CD14-positive monocyte (primary cell): Measurements from ENCODE around the gene BCCIP. TPM values are rescaled to one million over a fixed set of nuclear protein-coding genes. Genes with fewer than 3 reads are reported as not detected.

Source experiments
- DNase-seq, 3 donors: peaks; one replicate each; pipeline ENCODE4 v3.0.0-alpha.2; 2011 to 2022
- H2AFZ ChIP-seq: 2 replicates; pipeline ENCODE4 v1.6.0; 2012; ENCODE audit warnings: mild to moderate bottlenecking, low read depth, low read length, inconsistent platforms; ENCODE audit not compliant: insufficient read depth, poor library complexity, severe bottlenecking
- H3K27ac ChIP-seq, 2 donors: 1 replicate in 1 of 2; 2 replicates in 1 of 2; pipeline ENCODE4 v1.5.1; 2012 to 2013; ENCODE audit warnings: low read length in 2 of 2, control low read depth in 1 of 2, inconsistent platforms in 1 of 2, low read depth in 1 of 2, mild to moderate bottlenecking in 1 of 2
- H3K27me3 ChIP-seq, 2 donors: one replicate each; pipeline versions ENCODE4 v1.6.0 to v1.6.1; 2011 to 2013; ENCODE audit warnings: low read length in 2 of 2; ENCODE audit not compliant: control insufficient read depth in 2 of 2, insufficient read depth in 2 of 2
- H3K36me3 ChIP-seq, 2 donors: replicated peaks in 1 of 2; 1 replicate in 1 of 2; 2 replicates in 1 of 2; pipeline versions ENCODE4 v1.5.1 to v1.6.1; 2012 to 2013; ENCODE audit warnings: low read length in 2 of 2, control low read depth in 1 of 2, inconsistent platforms in 1 of 2, mild to moderate bottlenecking in 1 of 2; ENCODE audit not compliant: insufficient read depth in 2 of 2, control insufficient read depth in 1 of 2
- H3K4me1 ChIP-seq, 2 donors: 1 replicate in 1 of 2; 2 replicates in 1 of 2; pipeline versions ENCODE4 v1.5.1 to v1.6.1; 2012 to 2013; ENCODE audit warnings: low read length in 2 of 2, control low read depth in 1 of 2, inconsistent platforms in 1 of 2, mild to moderate bottlenecking in 1 of 2, moderate library complexity in 1 of 2; ENCODE audit not compliant: insufficient read depth in 2 of 2, control insufficient read depth in 1 of 2
- H3K4me2 ChIP-seq: replicated peaks from 2 replicates; pipeline ENCODE3; 2012; ENCODE audit warnings: low read length, moderate library complexity, mild to moderate bottlenecking; ENCODE audit not compliant: poor library complexity, severe bottlenecking; ENCODE audit errors: extremely low read depth
- H3K4me3 ChIP-seq, 3 experiments: fragments of 200-600 bp in 1 of 3; sonication (generic) in 1 of 3; replicated peaks in 1 of 3; 1 replicate in 2 of 3; 2 replicates in 1 of 3; pipeline ENCODE4 v1.5.1; 2011 to 2013; ENCODE audit warnings: low read length in 3 of 3, mild to moderate bottlenecking in 3 of 3, control low read depth in 2 of 3, low read depth in 2 of 3, inconsistent platforms in 1 of 3, moderate library complexity in 1 of 3
- H3K79me2 ChIP-seq: 2 replicates; pipeline ENCODE4 v1.6.0; 2012; ENCODE audit warnings: mild to moderate bottlenecking, control low read depth, inconsistent platforms, low read length, moderate library complexity; ENCODE audit not compliant: insufficient read depth
- H3K9ac ChIP-seq: 2 replicates; pipeline ENCODE4 v1.6.0; 2017; ENCODE audit warnings: low read length, mild to moderate bottlenecking; ENCODE audit not compliant: insufficient read depth, poor library complexity, severe bottlenecking
- H3K9me3 ChIP-seq, 2 donors: replicated peaks in 1 of 2; 1 replicate in 1 of 2; 2 replicates in 1 of 2; pipeline versions ENCODE4 v1.5.1 to v1.6.1; 2012 to 2013; ENCODE audit warnings: low read length in 2 of 2, control low read depth in 1 of 2; ENCODE audit not compliant: control insufficient read depth in 1 of 2, insufficient read depth in 1 of 2
- H4K20me1 ChIP-seq: 2 replicates; pipeline ENCODE4 v1.6.0; 2012; ENCODE audit warnings: mild to moderate bottlenecking, low read length, control low read depth, moderate library complexity; ENCODE audit not compliant: insufficient read depth
- H3K27ac Mint-ChIP-seq, 7 donors: one replicate each; pipeline ENCODE4 v1.8.0; 2020; ENCODE audit warnings: mild to moderate bottlenecking in 7 of 7, mixed read lengths in 7 of 7, moderate library complexity in 6 of 7, inconsistent platforms in 2 of 7
- H3K27me3 Mint-ChIP-seq, 3 donors: one replicate each; pipeline ENCODE4 v1.8.0; 2021 to 2022; ENCODE audit warnings: low read depth in 3 of 3, mild to moderate bottlenecking in 3 of 3, mixed read lengths in 3 of 3, moderate library complexity in 3 of 3, inconsistent platforms in 1 of 3
- H3K36me3 Mint-ChIP-seq, 2 donors: one replicate each; pipeline ENCODE4 v1.8.0; 2020; ENCODE audit warnings: mixed read lengths in 2 of 2, inconsistent platforms in 1 of 2, mild to moderate bottlenecking in 1 of 2
- H3K4me1 Mint-ChIP-seq: one replicate; pipeline ENCODE4 v1.8.0; 2020; ENCODE audit warnings: mild to moderate bottlenecking, mixed read lengths
- H3K4me3 Mint-ChIP-seq, 2 donors: one replicate each; pipeline ENCODE4 v1.8.0; 2020; ENCODE audit warnings: mild to moderate bottlenecking in 2 of 2, mixed read lengths in 2 of 2, moderate library complexity in 1 of 2
- H3K9me3 Mint-ChIP-seq, 7 donors: one replicate each; pipeline ENCODE4 v1.8.0; 2020 to 2022; ENCODE audit warnings: mixed read lengths in 7 of 7, mild to moderate bottlenecking in 6 of 7, moderate library complexity in 6 of 7, inconsistent platforms in 2 of 7
- CTCF ChIP-seq: fragments of 200-600 bp; IDR thresholded peaks from one replicate; pipeline ENCODE4 v1.8.0; 2022; ENCODE audit warnings: antibody characterized with exemption, mild to moderate bottlenecking
- WGBS: methylation state at CpG from one replicate; pipeline ENCODE4 v1.1.5; 2013; ENCODE audit warnings: missing lambda C conversion rate; ENCODE audit not compliant: insufficient coverage; 5-methylcytosine and 5-hydroxymethylcytosine counted together
- intact Hi-C, 2 donors: fragments of 100-400 bp; cut with micrococcal nuclease; formaldehyde crosslinking; loops; one replicate each; pipeline versions ENCODE4 v1.15.0 to v1.15.1; 2023
- polyA plus RNA-seq, 3 donors: library from polyadenylated mRNA; depleted of rRNA in 1 of 3; unstranded in 2 of 3; stranded (reverse) in 1 of 3; fragments of 300-500 nt in 2 of 3; fragments of >200 nt in 1 of 3; fragmentation: Illumina TruSeq in 2 of 3; gene quantifications; 1 replicate in 2 of 3; 2 replicates in 1 of 3; pipeline ENCODE4 v1.2.3, GENCODE V29; 2012 to 2021

Gene BCCIP
- polyA plus RNA-seq, 3 donors, result 16.0 to 61.7 (median 59.3) TPM

- no peaks in the 10 kb centered on the region for H4K20me1 ChIP-seq
- WGBS, result 94% methylated on average over 30 of the region's 32 CpGs
- Mint-ChIP-seq H3K27ac (no peak overlapping the region), H3K36me3 (peaks cover under 1% of the 10 kb centered on the region in 2 donors), H3K4me1 (no peaks in the 10 kb centered on the region), H3K9me3 (peaks cover 0 to 6% (median 3%) of the 10 kb centered on the region in 7 donors), H3K27me3 (peaks cover 6 to 16% (median 6%) of the 10 kb centered on the region in 3 donors), H3K4me3 (no peak overlapping the region)
- no peaks in the 10 kb centered on the region for H3K9me3 ChIP-seq
- H3K27me3 ChIP-seq, result no peaks in the 10 kb centered on the region
- H3K9ac ChIP-seq, result no peak overlapping the region
- no peak for DNase-seq
- no peaks in the 10 kb centered on the region for H3K79me2 ChIP-seq
- no peaks in the 10 kb centered on the region for H3K36me3 ChIP-seq
- intact Hi-C loops, result no loop called here
- H2AFZ ChIP-seq, result no peak overlapping the region
- no peak overlapping the region for H3K4me2 ChIP-seq
- no peak overlapping the region for H3K4me3 ChIP-seq
- no peak for TF ChIP-seq CTCF
- H3K27ac ChIP-seq, result no peak overlapping the region
- no peaks in the 10 kb centered on the region for H3K4me1 ChIP-seq
These were observed 48.7 kb upstream of the BCCIP start for GRCh38 chr10:125774581-125775191.

GRCh38 chr10:125775491-125776106 is 47.7 kb upstream of the BCCIP start, which contains the start of gene MMP21:
MMP21 (minus strand) TSS chr10:125775821; CDS start chr10:125775821, 0 bp downstream.
- H3K36me3 Mint-ChIP-seq, result no peaks in the 10 kb centered on the region
- no peak within 1 kb of the TSS for H3K4me3 ChIP-seq
- intact Hi-C loops, result no loop called here

More at GRCh38 chr10:125775491-125776106, 47.7 kb upstream of the BCCIP start, which contains the start of gene MMP21:
- H3K36me3 ChIP-seq, result no peaks in the 10 kb centered on the region
- no peaks in the 10 kb centered on the region for H3K9me3 ChIP-seq
- no peak for DNase-seq
- TF ChIP-seq CTCF, result no peak
- 97% methylated on average over 19 of the region's 26 CpGs for WGBS
- H3K9ac ChIP-seq, result no peak within 1 kb of the TSS
- no peak within 1 kb of the TSS for H3K4me2 ChIP-seq
- no peaks in the 10 kb centered on the region for H3K27me3 ChIP-seq
- no peaks in the 10 kb centered on the region for H4K20me1 ChIP-seq
- peaks cover 0 to 6% (median 3%) of the 10 kb centered on the region in 7 donors for H3K9me3 Mint-ChIP-seq
- H3K79me2 ChIP-seq, result no peaks in the 10 kb centered on the region
- H3K27me3 Mint-ChIP-seq, result peaks cover 6 to 16% (median 7%) of the 10 kb centered on the region in 3 donors
- H3K4me1 ChIP-seq, result no peaks in the 10 kb centered on the region
- H3K27ac Mint-ChIP-seq, result no peak within 1 kb of the TSS
- no peak within 1 kb of the TSS for H2AFZ ChIP-seq
- no peaks in the 10 kb centered on the region for H3K4me1 Mint-ChIP-seq
- no peak within 1 kb of the TSS for H3K27ac ChIP-seq
- no peak within 1 kb of the TSS for H3K4me3 Mint-ChIP-seq
